ENCODE results near the gene CHST10. TPM values are rescaled to one million over a fixed set of nuclear protein-coding genes. Genes with fewer than 3 reads are reported as not detected.

CHST10 gene
- total and polyA plus RNA-seq, 2 donors (not counting 3 experiments of a cell fraction or from before 2014, with no cell fraction given): 11.1 to 12.3 TPM

- ChIA-PET CTCF (no interaction called here), POLR2A (no interaction called here)
- H3K9ac ChIP-seq (replicated peaks; ENCODE audit: extremely low read depth, insufficient read depth, low read length): no peak overlapping the region
- no TSS peak for BruUV-seq (replicated peaks)
- H3K9me1 ChIP-seq (replicated peaks; ENCODE audit: control insufficient read depth, extremely low read depth, insufficient read depth, low read length): no peaks in the 10 kb centered on the region
- H3K27me3 ChIP-seq (ENCODE audit: control insufficient read depth in 2 of 2, insufficient read depth in 2 of 2, low read length in 2 of 2): no peaks in the 10 kb centered on the region
- no peak overlapping the region for H3K4me3 ChIP-seq (replicated peaks in 1 of 3; ENCODE audit: insufficient read depth in 1 of 3, low read depth in 1 of 3, low read length in 3 of 3)
- H3K4me2 ChIP-seq (ENCODE audit: insufficient read depth, low read length): no peak overlapping the region
- no peaks in the 10 kb centered on the region for H3K36me3 ChIP-seq (ENCODE audit: control insufficient read depth in 2 of 2, extremely low read depth in 1 of 2, insufficient read depth in 2 of 2, low read length in 2 of 2)
- H3K9me3 ChIP-seq (replicated peaks; ENCODE audit: control insufficient read depth, insufficient read depth, low read length): no peaks in the 10 kb centered on the region
- H3K4me1 ChIP-seq (ENCODE audit: control insufficient read depth, extremely low read depth, insufficient read depth, low read length): no peaks in the 10 kb centered on the region
- dilution Hi-C loops (cut with MboI; ENCODE audit: extremely low pct_ligation_motif_present, low sequenced_read_pairs): no loop called here
- no peak overlapping the region for H2AFZ ChIP-seq (ENCODE audit: low read depth, low read length)
- H3K79me2 ChIP-seq (ENCODE audit: control insufficient read depth, insufficient read depth, low read length): no peaks in the 10 kb centered on the region
- DNase-seq (ENCODE audit: low read depth, low spot score) (no peak), FAIRE-seq (no peak)
- TF ChIP-seq POLR2A (IDR thresholded peaks at IDR 0.05; ENCODE audit: low read depth, low read length): no peak
- no peak for TF ChIP-seq FOS (IDR thresholded peaks at IDR 0.05; ENCODE audit: borderline replicate concordance, insufficient read depth, low read length)
- no peak for TF ChIP-seq JUN (IDR thresholded peaks at IDR 0.05; ENCODE audit: borderline replicate concordance, insufficient read depth, insufficient read length, low read depth)
- TF ChIP-seq CTCF (IDR thresholded peaks at IDR 0.05; ENCODE audit: extremely low read depth in 1 of 2, insufficient read depth in 1 of 2, low read depth in 1 of 2, low read length in 2 of 2): no peak
- TF ChIP-seq POLR2AphosphoS5 (IDR thresholded peaks at IDR 0.05; ENCODE audit: insufficient read depth, low read depth, low read length): no peak
- TF ChIP-seq EZH2 (IDR thresholded peaks at IDR 0.05; ENCODE audit: borderline replicate concordance, low read depth, low read length, severe bottlenecking): no peak
- TF ChIP-seq MAX (IDR thresholded peaks at IDR 0.05; ENCODE audit: insufficient read depth, insufficient read length): no peak
- TF ChIP-seq MYC (IDR thresholded peaks at IDR 0.05; ENCODE audit: low read depth, low read length): no peak
- no peak for TF ChIP-seq GATA2 (IDR thresholded peaks at IDR 0.05; ENCODE audit: insufficient read depth, insufficient read length, low read depth, low read length)
- H4K20me1 ChIP-seq (replicated peaks; ENCODE audit: control insufficient read depth, extremely low read depth, insufficient read depth, low read length): no peaks in the 10 kb centered on the region
- intact Hi-C loops (cut with micrococcal nuclease): no loop called here
- H3K27ac ChIP-seq (ENCODE audit: insufficient read depth, low read depth, low read length): no peak overlapping the region
Measured at GRCh38 chr2:100352521-100352920, 64.9 kb downstream of the CHST10 start.

Measured in endothelial cell of umbilical vein (primary cell).